Suppressor macrophage (primary cell): ENCODE measurements around the gene TERB1.

ENCODE experiments used
- DNase-seq, 4 experiments: peaks; one replicate each; pipeline ENCODE4 v3.0.0-alpha.2; 2020 to 2022

Gene TERB1

DNA sequence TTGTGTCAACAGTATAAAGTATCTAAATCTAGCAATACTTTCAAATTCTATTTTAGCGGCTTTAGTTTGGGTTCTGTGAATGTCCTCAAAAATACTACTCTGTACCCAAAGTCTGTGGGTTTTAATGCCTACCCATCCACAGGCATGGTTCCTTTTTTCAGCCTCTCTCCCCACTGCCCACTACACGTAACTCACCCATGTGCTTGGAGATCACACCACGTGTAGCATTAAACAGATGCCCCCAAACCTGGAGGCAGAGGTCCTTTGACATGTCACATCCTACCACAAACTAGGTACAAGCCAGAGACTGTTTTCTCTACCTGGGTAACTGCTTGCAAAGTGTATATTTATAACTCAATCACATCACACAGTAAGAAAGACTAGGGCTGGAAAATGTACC is 55.3 kb downstream of the TERB1 start:
- DNase-seq: peak in 3 of 4 experiments; percentile 15 to 18 (median 16)

DNA sequence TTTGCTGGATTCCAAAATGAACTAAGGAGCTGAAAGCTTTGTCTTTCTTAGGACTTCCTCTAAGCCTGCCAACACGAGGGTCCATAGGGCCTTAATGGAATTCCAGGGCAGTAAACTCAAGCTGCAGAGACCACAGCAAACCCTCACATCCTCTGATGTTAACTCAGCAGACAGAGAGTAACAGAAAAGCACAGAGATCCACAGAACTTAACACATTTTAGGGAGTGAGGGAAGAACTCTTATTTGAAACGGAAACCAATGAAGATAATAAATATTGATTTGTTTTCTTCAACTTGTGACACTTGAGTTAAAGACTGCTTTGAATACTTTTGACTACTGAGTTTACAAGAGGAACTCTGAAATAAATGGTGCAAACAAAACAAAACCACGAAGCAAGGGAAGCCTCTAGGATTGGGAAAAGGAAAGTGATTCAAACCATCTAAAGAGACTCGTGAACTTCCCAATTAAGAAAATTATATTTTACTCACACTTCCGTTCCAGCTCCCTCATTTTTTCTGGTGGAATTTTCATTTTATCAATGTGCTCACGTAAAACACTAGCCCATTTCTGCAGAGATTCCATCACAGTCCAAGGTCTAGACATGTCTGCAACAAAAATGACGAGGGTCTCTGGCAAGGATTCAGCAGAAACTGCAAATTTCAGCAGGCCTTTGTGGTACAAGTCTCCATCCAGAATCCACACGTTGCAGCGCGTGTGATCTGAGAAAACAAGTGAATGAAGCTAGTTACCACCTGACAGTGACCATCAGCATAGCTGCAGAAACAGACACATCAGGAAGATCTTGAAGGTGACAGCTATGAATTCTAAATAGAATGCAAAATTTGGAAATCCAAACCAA is 59.2 kb downstream of the TERB1 start:
- peak in 2 of 4 experiments; percentile 22 to 31 for DNase-seq

- peak; percentile 63 to 84 (median 79) for DNase-seq
Observed at GRCh38 chr16:66741169-66741900, 60.0 kb downstream of the TERB1 start.

GRCh38 chr16:66740533-66740932 is 60.9 kb downstream of the TERB1 start:
- DNase-seq: peak in 3 of 4 experiments; percentile 40 to 58 (median 42)

DNA sequence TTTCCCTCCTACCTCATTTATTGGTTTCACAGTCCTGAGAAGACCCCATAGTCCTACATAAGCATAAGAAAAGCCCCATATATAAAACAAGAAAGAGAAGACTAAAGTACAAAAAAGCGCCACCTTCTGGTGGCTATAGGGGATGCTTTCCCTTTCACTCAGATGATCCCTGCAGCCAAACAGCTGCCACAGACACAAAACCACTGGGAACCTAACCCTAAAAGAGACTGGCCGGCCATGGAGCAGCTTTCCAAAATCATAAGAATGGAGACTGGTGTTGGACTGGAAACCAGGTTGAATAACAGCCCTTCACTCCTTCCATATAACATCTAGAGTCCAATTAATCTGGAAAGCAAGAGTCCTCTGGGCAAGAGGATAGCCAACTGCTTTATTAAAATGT is 61.4 kb downstream of the TERB1 start:
- DNase-seq: peak; percentile 41 to 53 (median 47)

DNA sequence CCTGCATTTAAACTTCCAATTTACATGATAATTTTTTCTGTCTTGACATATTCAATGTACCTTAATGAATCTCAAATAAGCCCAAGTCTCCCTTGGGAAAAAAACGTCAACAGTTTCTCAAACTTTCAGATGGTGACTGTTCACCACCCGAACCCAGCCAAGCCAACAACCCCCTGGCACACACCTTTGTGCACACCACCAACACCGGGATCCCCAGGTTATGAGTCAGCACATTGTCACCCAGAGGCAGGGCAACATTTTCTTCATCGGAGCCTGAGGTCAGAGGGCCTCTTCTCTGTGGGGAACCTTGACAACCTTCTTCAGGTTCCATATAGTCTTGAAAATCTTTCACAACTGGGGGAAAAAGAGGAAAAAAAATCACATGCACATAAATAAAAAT is 65.5 kb downstream of the TERB1 start:
- DNase-seq: no peak

DNA sequence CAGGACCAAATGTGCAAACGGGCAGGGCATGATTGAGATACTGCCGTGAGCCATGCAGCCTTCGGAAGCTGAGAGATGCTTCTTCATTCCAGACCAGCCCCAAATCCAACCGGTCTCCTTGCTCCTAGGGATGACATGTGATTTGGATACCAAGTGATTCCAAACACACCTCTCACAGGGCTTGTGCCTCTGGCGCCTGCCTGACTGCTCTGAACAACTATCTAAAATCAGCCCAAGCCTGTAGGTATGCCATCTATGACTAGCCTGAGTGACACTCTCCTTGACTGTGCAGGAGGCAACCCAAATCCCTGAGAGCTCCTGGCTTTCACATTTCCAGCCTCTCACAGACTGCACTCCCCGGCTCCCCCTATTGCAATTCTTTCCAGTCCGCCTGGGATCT is 70.3 kb downstream of the TERB1 start:
- no peak for DNase-seq

DNA sequence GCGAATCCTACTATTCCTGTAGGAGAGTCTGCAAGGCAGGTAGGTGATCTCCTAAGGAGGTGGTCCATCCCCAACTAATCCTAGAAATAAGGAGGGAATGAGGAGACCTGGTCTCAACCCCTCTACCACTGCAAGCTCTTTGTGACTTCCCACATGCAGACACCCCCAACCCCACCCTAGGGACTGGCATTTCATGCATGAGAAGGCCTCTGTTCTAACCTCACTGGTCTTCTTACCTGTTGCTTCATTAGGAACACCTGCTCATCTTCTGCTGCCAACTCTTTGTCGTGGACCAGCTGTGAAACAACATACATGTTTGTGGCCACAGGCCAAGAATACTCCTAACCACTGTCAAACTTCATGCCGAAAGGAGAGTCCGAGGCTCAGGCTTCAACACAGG is 72.6 kb downstream of the TERB1 start:
- DNase-seq: no peak

DNA sequence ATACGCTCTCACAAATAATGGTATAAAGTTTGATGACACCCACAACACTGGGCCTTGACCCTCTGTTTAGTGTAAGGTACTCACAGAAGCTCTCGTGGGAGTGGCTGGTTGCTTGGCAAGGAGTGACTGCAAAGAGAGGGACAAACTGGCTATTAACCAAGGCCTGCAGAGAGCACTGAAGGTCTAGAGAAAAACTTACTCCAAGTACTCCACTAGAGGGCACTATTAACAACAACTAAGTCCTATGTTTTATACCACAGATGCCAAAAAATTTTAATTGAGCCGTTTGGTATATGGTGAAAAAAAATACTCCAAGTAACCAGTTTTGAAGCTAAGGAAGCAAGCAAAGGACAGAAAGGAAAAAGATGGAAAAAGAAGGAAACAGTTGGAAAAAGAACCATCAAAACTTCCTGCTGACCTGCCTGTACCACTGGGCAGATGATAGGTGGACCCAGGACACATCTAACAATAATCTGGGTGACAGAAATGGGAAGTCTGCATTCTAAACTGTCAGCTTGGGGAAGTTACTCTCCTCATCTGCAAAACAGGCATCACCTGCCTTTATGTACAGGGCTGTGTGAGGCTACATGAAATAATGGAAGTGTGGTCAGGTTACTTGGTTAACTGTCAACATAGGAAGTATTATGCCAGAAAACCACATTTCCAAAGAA is 73.1 kb downstream of the TERB1 start:
- DNase-seq: peak; percentile 38 to 86 (median 67)

- DNase-seq: no peak
Observed at GRCh38 chr16:66720766-66721165, 80.6 kb downstream of the TERB1 start.

DNA sequence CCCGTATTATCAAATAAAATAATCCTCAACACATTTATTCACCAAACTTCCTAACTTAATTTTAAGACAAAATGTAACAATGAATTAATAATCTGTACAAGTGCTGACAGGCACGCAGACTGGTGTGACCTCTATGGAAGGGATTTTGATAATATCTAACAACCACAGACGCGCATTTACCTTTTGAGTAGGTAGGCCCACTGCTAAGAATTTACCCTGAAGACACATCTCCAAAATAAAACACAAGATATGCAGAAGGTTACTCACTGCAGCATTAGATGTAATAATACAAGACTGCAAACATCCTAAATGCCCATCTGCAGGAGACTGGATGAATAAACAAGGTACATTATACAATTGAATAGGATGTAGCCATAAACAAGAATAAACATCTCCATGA is 82.1 kb downstream of the TERB1 start:
- DNase-seq: no peak

GRCh38 chr16:66717776-66718175 is 83.6 kb downstream of the TERB1 start:
- DNase-seq: no peak

DNA sequence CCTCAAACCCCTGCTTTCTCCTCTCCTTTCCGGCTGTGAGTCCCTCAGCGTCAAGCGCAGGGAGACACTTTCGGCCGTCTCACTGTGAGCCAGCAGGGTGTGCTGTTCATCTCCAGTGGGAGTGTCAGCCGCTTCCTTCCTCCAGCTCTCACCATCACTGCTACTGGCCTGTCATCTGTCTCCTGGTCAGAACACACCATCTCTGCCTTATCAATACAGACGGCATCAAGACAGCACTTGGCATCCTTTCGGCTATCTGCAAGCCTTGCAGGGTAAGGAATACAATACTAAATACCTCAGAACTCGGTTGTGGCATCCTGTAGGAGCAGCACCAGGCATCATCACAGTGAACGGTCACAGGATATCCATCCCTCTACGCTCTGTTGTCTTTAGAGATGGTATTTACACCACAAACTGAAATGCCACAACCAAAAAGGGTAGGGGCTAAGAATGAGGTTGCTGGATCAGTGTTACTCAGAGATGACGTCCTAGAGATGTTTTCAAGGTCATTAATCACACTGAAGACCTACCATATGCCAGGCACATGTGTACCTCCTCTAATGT is 84.2 kb downstream of the TERB1 start:
- peak; percentile 43 to 72 (median 66) for DNase-seq

DNA sequence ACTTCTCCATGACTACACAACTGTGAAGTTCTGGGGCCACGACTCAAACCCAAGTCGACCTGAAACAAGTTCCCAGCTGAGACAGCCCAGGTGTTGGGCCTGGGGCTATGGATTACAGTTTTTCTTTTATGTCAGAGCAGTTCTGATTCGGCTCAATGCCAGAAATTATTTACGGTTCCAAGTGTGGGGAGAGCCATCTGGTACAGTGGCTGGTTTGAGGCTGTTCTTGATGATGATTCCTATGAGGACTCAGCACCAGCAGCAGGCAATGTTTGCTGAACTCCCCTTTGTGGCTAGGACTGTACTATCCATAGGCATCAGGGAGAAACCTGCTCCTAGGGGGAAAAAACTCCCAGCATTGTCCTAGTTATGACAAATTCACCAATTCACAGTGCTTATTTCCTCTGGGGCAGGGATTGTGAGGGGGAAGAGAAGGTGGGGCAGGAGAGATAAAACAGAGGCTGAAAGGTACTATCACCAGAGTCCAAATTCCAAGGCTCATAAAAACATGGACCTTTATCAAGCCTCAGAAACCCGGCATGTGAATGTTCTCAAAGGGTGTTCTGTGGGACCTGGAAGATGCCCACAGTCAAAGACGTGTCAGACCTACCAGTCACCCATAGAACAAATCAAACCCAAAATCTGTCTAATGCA is 86.6 kb downstream of the TERB1 start:
- DNase-seq: no peak

DNA sequence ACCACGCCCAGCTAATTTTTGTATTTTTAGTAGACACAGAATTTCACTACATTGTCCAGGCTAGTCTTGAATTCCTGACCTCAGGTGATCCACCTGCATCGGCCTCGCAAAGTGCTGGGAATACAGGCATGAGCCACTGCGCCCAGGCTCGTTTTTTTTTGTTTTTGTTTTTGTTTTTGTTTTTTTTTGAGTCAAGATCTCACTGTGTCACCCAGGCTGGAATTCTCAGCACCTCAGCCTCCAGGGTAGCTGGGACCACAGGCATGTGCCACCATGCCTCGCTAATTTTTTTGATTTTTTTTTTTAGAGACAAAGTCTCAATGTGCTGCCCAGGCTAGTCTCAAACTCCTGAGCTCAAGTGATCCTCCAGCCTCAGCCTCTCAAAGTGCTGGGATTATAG is 87.3 kb downstream of the TERB1 start:
- DNase-seq: no peak

DNA sequence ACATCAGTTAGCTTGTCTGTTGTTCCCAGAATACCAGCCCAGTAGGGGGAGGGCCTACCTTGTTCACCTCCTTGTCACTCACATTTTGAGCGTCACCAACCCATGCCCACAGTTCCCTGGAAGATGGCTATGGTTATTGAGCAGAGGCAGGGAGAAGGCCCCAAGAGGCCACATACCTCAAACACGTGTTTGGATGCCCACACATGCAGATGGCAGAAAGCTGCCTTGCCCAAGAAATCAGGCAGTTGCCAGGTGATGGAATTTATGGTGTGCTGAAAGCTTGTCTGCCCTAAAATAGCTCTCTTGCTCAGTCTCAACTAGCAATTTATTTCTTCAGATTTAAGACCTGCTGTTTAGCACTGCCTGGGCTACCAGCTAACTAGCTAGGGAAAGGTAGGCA is 88.3 kb downstream of the TERB1 start:
- DNase-seq: no peak

DNA sequence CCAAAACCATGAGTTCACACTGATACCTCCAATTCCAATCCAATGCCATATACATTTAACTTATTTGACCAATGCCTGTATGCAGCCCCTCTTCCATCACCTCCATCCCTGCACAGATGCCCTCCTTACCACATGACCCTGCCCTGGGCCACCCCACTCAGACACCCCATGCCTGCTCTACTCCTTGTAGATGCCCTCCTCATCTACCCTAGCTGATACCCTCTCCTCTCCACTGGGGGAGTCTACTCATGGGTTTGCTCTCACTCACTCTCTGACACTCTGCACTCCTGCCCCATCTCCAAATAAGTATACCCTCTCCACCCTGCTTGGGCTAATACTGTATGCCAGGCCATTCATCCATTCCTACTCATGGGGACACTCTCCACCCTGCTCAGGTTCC is 88.9 kb downstream of the TERB1 start:
- DNase-seq: no peak

DNA sequence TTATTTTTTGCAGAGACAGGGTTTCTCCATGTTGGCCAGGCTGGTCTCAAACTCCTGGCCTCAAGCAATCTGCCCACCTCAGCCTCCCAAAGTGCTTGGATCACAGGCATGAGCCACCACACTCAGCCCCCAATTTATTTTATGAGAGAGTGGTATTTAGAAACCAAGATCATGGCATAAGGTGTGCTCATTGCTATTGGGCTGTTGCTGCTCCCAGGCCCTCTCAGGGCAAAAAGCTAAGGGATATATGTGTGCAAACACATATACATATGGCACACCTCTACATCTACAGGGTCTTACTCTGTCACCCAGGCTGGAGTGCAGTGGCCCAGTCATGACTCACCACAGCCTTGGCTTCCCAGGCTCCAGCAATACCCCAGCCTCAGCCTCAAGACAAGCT is 89.8 kb downstream of the TERB1 start:
- DNase-seq: no peak

DNA sequence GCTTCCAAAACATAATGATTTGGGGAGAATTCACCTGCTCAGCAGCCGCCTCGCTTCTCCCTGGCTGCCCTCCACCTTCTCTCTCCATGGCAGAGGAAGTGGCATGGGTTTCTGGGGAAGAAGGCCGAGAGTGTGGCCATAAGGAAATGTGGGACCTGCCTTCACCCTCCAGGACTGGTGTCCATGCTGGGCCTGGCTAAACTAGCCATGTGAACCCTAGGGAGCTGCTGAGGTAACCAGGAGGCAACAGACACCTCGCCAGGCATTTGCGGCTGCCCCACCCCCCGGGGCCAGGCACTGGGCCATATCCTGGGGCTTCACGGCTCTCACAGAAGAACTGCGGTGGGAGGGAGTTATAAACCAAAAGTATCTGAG is 94.9 kb downstream of the TERB1 start:
- DNase-seq: no peak

DNA sequence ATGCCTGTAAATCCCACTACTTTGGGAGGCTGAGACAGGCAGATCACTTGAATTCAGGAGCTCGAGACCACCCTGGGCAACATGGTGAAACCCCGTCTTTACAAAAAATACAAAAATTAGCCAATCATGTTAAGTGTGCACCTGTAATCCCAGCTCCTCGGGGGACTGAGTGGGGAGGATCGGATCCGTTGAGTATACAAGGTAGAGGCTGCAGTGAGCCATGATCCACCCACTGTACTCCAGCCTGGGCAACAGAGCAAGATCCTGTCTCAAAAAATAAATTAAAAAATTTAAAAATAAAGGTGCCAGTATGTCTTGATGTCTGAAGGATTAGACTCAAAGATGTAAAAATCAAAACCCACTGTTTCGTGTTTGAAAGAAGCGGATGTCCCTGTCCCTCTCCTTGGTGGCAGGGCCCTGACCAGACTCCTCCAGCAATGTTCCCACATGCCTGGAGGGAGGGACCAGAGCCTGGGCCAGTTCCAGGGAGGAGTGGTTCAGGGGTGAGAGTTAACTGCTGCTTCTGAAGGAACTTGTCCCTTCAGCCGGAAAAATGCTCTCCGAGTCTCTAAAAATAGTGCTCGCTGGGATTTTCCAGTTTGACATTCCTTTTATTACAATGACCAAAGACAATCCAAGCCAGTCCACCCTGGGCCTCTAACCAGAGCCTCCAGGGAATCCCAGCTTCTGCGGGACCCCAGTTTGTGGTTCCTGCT is 95.4 kb downstream of the TERB1 start:
- DNase-seq: no peak
